ENCODE measurements around the gene CELSR1.
"Not testable (repeated sequence)": the region's sequence is repeated elsewhere in the genome, so short reads cannot be mapped to it uniquely, and the experiment has no call there.

The CELSR1 gene

DNA sequence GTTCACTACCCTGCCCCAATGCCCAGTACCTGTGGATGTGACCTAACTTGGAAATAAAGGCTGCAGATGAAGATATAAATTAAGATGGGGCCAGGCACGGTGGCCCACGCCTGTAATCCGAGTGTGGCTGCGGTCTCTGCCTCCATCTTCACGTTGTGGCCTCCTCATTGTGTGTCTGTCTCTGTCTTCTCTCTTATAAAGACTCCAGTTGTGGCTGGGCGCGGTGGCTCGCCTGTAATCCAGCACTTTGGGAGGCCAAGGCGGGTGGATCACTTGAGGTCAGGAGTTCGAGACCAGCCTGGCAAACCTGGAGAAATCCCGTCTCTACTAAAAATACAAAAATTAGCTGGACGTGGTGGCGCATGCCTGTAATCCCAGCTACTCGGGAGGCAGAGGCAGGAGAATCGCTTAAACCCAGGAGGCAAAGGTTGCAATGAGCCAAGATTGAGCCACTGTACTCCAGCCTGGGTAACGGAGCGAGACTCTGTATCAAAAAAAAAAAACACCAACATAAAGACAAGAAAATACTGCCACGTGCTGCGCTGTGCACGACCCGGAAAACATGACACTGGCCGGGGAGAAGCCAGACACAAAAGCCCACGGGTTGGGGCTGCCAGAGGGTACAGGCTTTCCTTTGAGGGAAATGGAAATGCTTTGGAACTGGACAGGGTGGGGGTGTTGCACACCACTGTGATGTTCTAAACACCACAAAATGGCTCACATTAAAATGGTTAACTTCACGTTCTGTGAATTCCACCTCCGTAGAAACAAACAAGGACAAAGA is 18.7 kb downstream of the CELSR1 start:
- intact Hi-C loops (cut with DNase I): no loop called here
- DNase-seq: no peak

DNA sequence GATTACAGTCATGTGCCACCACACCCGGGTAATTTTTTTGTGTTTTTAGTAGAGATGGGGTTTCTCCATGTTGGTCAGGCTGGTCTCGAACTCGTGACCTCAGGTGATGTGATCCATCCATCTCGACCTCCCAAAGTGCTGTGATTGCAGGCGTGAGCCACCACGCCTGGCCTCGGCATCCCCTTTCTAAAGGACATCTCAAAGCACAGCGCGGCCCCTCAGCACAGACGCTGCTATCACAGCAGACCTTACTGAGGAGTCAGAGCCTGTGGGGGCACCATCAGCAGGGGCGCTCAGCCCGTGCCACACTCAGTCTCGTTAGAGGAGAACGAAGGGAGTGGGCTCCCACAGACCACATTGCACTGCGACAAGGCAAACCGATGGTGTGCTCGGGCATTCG is 19.4 kb downstream of the CELSR1 start:
- intact Hi-C loops (cut with DNase I): no loop called here
- no peak for DNase-seq

DNA sequence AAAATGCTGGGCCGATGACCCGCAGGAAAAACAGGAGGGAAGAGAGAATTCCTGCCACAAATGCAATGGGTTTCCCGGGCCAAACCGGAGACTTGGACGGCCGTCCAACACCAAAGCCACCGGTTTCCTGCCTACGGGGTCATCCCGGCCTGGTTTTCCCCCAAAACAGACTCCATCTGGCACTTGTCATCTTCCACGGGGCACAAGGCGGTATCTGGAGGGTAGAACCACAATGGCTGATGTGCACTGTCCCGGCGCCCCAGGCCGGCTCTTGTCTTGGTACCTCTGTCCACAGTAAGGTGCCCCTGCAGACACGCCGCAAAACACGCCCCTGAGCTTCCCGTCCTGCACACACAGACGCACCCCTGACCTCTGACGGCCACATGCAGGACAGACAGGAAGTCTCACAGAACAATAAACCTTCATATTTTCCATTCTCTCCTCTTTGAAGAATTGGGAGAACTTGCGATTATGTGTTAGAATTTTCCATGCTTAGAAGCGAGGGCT is 20.1 kb downstream of the CELSR1 start:
- intact Hi-C loops (cut with DNase I): no loop called here
- DNase-seq: no peak

DNA sequence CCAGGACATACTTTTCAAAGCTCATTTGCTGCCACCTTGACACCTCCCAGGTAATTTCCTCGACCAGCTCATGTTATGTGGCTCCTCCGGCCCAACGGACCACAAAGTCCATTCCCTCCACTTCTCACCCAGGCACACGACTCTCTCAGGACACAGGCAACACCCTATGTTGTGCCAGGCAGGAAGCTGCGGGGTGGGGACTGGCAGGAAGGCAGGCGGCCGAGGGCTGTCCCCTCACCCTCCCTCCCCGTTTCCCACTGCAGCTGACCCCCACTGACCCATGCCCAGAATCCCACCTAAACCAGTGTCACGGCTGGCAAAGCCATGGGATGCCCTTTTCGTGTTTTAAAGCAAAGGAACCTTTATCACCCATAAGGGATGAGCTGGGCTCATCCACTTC is 20.8 kb downstream of the CELSR1 start:
- intact Hi-C loops (cut with DNase I): no loop called here
- no peak for DNase-seq

DNA sequence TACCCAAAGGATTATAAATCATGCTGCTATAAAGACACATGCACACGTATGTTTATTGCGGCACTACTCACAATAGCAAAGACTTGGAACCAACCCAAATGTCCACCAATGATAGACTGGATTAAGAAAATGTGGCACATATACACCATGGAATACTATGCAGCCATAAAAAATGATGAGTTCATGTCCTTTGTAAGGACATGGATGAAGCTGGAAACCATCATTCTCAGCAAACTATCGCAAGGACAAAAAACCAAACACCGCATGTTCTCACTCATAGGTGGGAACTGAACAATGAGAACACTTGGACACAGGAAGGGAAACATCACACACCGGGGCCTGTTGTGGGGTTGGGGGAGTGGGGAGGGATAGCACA is 21.3 kb downstream of the CELSR1 start:
- DNase-seq; intact Hi-C loops (cut with DNase I): not testable (repeated sequence)

DNA sequence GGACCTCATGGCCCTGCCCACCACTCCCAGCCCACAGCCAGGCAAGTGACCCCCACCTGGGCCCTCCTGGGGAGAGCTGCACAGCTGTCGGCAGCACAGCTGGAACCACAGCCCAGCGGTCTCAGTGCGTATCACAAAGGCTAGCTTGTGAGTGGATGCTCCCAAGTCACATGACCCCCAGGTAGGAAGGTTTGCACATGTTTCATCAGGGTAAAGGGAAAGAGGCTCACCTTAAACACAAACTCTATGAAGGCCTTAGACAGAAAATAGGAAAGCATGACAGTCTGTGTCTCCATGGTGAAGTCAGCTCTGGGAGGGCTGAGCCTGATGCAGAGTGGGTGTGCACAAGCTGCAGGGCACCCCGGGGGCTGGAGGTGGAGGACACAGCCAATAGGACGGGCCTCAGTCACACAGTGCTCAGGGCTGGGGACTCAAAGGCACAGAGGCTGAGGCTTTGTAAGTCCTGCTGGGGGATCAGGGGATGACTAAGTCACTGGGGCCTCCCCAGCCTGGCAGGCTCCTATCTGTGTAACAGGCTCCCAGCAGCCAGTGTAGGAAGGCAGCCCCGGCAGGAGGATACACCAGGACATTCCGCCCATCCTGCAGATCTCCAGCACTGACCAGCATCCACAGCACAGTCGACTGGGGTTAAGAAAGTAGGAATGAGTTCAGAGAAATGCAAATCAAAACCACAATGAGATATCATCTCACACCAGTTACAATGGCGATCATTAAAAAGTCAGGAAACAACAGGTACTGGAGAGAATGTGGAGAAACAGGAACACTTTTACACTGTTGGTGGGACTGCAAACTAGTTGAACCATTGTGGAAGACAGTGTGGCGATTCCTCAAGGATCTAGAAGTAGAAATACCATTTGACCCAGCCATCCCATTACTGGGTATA is 22.0 kb downstream of the CELSR1 start:
- intact Hi-C loops (cut with DNase I): no loop called here
- DNase-seq: peak in 1 of 42 donors; percentile 46

DNA sequence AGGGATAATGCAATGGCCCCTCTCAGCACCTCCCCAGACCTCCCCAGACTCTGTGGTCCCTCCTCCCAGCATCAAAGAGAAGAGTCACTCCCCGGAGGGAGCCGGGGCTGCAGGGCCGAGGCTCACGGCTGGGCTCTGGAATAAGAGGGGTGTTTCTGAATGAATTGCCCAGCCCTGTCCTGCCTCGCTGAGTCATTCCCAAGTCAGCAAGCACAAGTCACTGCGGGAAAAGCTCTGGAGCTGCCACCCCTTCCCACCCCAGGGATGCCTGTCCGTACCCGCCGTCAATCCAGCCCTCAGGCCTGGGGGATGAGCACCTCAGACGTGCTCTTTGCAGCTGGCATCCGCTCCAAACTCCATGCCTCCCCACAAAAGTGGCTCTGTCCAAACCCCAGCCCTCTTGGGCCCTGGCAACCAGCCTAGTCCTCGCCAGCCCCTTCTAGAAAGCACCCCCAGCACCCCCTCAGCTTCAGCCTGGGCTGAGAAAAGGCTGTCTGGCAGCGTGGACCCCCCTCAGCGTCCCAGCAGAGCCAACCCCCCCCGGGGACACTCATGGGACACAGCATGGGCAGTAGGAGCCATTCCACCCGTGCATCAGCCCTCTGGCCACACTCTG is 22.7 kb downstream of the CELSR1 start:
- DNase-seq: no peak
- intact Hi-C loops (cut with DNase I): no loop called here

DNA sequence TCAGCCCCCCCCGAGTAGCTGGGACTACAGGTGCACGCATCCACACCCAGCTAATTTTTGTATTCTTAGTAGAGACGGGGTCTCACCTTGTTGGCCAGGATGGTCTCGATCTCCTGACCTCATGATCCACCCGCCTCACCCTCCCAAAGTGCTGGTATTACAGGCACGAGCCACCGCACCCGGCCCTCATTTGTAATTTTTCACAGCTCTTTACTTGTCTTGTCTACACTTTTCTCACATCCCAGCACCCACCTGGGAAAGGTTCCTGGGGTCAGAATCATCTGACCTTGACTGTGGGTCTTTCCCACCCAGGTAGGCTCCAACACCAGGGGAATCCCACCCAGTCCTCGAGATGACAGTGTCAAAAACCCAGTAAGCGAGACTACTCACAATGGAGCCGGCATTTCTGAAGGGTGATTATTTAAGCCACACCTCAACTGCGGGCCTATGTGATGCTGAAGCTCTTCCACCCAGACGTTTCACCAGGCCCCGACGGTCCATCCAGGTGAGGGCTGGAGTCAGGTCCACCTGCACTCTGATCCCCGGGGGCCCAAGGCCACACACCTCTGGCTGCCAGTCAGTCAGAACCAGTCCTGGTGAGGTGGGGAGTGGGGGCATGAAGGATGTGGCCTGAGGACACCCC is 23.4 kb downstream of the CELSR1 start:
- intact Hi-C loops (cut with DNase I): no loop called here
- DNase-seq: no peak

DNA sequence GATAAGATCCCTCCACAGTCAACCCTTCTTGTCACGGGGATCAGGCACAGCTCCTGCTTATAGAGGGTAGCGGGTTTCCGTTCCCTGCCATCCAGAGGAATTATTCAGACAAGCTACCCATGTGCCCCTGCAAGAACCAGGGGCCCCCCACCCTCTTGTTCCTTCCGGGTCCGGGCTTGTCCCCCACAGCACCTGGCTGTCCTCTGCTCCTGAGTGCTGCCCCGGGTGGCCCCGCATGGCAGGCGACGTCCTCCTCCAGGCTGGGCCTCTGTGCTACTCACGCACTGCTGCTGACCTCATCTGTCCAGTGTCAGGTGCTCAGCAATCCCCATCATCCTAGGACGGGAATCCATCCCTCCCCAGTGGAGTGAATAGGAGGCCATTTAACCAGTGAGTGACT is 24.7 kb downstream of the CELSR1 start:
- intact Hi-C loops (cut with DNase I): no loop called here
- DNase-seq: no peak

DNA sequence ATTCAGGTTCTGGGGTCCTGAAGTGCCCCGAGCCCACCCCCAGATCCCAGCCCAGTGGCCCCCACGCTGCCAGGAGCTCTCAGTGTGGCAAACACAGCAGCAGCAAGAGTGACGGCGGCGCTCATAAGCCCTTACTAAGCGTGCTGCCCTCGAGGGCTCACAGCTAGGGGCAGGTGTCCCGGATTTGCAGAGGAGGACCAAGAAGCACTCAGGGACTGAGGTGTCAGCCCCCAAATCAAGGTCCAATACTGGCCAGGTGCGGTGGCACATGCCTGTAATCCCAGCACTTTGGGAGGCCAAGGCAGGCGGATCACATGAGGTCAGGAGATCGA is 25.4 kb downstream of the CELSR1 start:
- intact Hi-C loops (cut with DNase I): no loop called here
- no peak for DNase-seq

DNA sequence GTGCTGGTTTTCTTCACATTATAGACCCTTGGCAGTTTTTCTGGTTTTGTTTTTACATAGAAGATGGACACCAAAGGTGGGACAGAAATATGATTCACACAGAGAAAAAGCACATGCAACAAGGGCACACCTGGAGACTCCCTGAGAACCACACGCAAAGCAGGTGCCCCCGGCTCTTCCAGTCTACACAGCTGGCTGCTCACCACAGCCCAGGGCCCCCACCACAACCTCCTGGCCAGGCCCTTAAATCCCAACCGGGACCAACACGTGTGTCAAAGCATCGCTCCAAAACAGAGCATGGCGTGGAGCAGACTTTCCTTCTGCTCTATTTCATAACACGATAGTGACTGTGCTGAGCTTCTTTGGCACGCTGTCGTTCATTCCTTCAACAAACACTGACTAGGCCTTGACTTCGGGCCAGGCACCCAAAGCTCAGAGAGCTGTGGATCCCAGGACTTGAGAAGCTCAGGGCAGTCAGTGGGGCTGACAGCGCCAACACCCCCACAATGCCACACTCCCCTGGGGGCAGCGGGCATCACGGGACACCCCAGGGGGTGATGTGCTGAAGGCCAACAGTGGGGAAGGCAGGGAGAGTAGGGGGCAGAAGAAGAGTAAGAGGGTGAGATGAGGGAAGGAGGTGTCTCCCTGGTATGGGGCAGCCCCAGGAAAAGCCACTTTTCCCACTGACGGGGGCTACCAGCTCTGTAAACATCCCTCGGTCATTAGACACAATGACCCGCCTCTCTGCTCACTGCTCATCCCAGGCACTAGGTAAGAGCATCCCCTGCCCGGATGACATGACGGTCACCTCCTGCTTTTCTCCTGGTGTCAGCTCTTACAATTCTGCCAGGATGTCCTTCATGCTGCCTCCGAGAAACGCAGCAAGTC is 26.0 kb downstream of the CELSR1 start:
- DNase-seq: no peak
- intact Hi-C loops (cut with DNase I): no loop called here

DNA sequence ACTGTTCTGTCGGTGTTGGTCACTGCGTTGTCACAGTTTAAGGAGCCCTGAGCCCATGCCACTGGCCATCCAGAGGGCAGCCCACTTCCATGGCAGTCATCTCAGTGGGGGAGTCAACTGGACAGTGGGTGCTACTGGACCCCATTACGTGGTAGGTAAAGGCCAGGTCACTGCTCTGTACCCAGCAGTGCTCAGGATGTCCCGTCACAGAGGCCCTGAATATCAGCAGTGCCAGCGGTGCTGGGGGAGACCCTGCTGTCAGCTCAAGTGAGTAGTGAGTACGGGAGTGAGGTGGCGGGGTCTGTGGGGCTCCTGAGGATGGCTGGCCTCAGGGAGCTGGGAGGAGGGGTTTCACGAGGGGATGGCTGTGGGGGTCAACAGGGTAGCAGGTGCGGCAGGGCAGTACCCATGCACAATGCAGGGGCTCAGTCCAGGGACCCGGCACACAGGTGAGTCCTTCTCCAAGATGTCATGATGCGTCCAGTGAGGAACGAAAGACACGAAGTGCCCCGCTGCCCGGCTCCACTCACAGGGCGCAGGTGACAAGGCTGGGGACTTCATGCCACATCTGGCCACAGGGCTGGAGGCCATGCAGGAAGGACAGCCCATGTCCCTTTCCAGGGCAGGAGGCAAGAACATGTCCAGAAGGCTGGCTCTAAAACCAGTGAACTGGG is 27.9 kb downstream of the CELSR1 start:
- intact Hi-C loops (cut with DNase I): no loop called here
- no peak for DNase-seq

DNA sequence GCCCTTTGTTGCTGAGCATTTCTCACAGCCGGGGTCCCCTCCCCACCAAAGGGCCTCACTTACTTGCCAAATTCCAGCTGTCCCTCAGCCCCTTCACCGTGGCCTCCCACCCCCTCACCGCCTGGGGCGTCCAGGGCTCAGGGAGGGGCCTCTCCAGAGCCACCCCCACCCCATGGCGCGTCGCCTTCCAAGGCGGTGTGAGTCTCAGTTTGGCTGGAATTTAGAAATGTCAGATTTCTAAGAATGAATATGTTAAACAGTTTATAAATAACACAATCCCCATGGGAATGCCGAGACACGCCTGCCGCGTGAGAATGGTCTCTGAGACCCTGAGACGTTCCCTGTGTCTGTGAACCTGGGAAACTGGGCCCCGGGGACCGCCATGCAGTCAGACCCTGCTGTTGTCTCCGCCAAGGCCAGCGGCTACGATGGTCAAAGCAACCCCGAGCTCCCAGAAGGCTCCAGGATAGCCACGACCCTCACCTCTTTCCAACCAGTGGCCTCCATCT is 28.9 kb downstream of the CELSR1 start:
- intact Hi-C loops (cut with DNase I): no loop called here
- DNase-seq: no peak

DNA sequence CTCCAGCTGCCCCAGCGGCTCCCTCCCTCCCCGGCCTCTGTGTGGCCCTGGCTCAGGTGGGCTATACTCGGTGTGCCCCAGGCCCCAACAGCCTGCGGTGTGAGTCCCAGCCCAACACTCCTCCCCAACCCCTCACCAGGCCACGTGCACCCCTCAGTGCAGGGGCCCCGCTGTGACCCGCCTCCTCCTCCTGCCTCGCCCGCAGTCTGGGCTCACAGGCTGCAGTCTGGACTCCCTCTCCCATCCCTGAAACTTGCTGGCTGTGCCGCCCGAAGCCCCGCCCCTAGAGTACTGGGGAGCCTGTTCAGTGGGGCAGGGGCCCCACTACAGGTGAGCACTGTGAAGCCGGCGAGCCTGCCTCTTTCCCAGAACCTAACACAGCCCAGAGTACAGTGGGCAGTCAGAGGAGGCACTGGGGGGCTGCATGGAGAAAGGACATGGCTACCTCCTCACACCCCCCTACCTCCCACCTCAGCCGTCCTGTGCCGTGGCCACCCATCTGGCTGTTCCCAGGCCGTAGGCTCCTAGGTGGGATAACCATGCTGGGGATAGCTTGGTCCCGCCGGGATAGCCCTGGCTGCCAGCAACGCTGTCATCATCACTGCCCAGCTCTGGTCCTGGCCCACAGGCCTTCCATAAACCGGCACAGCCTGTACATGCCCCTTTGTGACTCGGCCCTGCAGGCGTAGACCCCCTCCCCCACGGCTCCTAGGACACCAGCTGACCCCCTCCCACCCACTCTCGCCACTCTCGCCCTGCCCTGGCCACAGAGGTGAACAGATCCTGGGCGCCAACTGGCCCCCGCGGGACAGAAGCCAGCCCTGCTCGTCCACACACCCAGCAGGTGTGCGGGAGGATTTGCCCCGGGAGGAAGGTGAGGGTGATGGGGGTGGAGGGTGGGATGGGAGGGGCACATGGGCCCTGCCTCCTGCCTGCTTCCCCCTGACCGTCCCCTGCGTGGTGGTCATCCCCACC is 29.7 kb downstream of the CELSR1 start:
- DNase-seq: no peak
- intact Hi-C loops (cut with DNase I): no loop called here

DNA sequence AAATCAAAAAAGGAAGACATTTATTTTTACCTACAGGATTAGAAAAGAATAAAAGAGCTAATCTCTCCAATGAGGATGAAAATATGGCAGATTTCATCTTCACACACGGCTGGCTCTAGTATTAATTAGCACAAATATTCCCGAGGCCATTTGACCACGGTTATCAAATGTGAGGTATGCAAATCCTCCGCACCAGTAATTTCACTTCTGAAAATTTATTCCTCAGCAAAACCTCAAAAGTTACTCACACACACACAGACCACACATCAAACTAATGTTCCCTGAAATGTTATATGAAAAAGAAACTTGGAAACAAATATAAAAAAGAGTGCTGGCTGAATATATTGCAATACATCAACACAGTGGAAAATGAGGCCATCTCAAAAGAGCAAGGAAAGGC is 32.8 kb downstream of the CELSR1 start:
- no peak for DNase-seq
- intact Hi-C loops (cut with DNase I): no loop called here

DNA sequence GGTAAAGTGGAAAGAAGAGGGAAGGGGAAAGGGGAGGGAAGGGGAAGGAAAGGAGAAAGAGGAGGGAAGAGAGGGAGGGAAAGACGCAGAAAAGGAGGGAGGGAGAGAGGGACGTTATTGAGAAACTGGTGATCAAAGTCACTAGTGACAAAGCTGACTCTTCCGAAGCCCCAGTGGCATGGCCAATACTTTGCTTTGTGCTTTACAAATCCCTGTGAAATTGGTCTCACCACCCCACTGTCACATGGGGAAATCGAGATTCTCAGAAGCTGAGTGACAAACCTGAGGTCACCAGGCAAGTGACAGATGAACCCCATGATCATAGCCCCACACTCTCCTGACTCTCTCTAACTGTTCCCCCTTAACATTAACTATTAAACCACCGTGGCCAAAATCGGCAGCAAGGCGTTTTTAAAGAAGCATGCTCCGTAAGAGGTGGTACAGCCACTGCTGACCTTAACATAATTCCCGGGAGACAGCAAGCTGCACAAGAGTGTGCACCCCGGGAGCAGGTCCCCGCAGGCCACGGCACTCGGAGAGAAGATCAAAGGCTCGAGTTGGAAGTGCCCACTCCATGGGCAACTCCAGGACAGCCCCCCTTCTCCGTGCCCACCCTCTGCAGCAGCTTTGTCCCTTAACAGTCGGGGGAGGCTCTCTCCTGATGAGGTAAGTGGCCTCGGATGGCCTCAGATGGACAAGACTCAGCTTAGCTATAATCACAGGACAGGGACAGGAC is 34.8 kb downstream of the CELSR1 start:
- intact Hi-C loops (cut with DNase I): no loop called here

More for the DNA sequence above, 34.8 kb downstream of the CELSR1 start:
- DNase-seq: no peak

Measured in head of caudate nucleus (tissue), 42 donors.